Small intestine (tissue), 7 donors: Measurements from ENCODE around the gene TCF7. TPM values are rescaled to one million over a fixed set of nuclear protein-coding genes. Genes with fewer than 3 reads are reported as not detected.
A peak's percentile ranks its signal among the peaks of the same experiment; 100 is the strongest.

Experiments used
- DNase-seq, 2 donors: peaks; one replicate each; pipeline versions ENCODE4 v3.0.0 to v3.0.0-alpha.2; 2013
- FAIRE-seq: peaks from 2 replicates; lab custom pipeline; 2012; peaks lifted over from hg19 to GRCh38; lab: Jason Lieb, UNC
- H3K27ac ChIP-seq, 3 donors: one replicate each; pipeline ENCODE4 v1.5.1; 2013; ENCODE audit warnings: low read length in 2 of 3, mild to moderate bottlenecking in 2 of 3, control low read depth in 1 of 3, inconsistent platforms in 1 of 3, low read depth in 1 of 3, moderate library complexity in 1 of 3
- H3K27me3 ChIP-seq, 3 donors: one replicate each; pipeline ENCODE4 v1.6.1; 2013; ENCODE audit warnings: low read length in 3 of 3, inconsistent platforms in 1 of 3; ENCODE audit not compliant: control insufficient read depth in 3 of 3, insufficient read depth in 3 of 3
- H3K36me3 ChIP-seq, 3 donors: one replicate each; pipeline ENCODE4 v1.6.1; 2013; ENCODE audit warnings: low read length in 3 of 3, inconsistent platforms in 1 of 3, low read depth in 1 of 3, mild to moderate bottlenecking in 1 of 3, moderate library complexity in 1 of 3; ENCODE audit not compliant: control insufficient read depth in 3 of 3, insufficient read depth in 2 of 3
- H3K4me1 ChIP-seq, 3 donors: one replicate each; pipeline ENCODE4 v1.6.1; 2013; ENCODE audit warnings: low read length in 2 of 3, inconsistent platforms in 1 of 3, low read depth in 1 of 3, mild to moderate bottlenecking in 1 of 3, moderate library complexity in 1 of 3; ENCODE audit not compliant: control insufficient read depth in 3 of 3, insufficient read depth in 2 of 3
- H3K4me3 ChIP-seq, 3 donors: one replicate each; pipeline ENCODE4 v1.5.1; 2013; ENCODE audit warnings: low read length in 3 of 3, control low read depth in 1 of 3, inconsistent platforms in 1 of 3, low read depth in 1 of 3, mild to moderate bottlenecking in 1 of 3, moderate library complexity in 1 of 3
- H3K9me3 ChIP-seq, 2 donors: one replicate each; pipeline ENCODE4 v1.6.1; 2013; ENCODE audit warnings: low read depth in 1 of 2, low read length in 1 of 2; ENCODE audit not compliant: control insufficient read depth in 2 of 2, insufficient read depth in 1 of 2
- WGBS, 3 donors: extraction: QIAGEN DNeasy Blood & Tissue Kit; methylation state at CpG; one replicate each; pipeline ENCODE4 v1.1.7; 2013; 5-methylcytosine and 5-hydroxymethylcytosine counted together
- polyA plus RNA-seq, 4 donors: library from polyadenylated mRNA; stranded (reverse) in 3 of 4; unstranded in 1 of 4; fragments of 200-250 nt in 3 of 4; fragments of 120-200 nt in 1 of 4; gene quantifications; one replicate each; pipeline versions ENCODE4 v1.2.1 to v1.2.3, GENCODE V29; 2013
- donor health status: healthy with polysubstance abuse.
- donor health status: control.
- donor health status: control.
- donor health status: Bipolar disorder and iron deficiency.
- donor health status: healthy.

The TCF7 gene
- polyA plus RNA-seq, 4 donors, result 9.7 to 13.3 (median 11.4) TPM

DNA sequence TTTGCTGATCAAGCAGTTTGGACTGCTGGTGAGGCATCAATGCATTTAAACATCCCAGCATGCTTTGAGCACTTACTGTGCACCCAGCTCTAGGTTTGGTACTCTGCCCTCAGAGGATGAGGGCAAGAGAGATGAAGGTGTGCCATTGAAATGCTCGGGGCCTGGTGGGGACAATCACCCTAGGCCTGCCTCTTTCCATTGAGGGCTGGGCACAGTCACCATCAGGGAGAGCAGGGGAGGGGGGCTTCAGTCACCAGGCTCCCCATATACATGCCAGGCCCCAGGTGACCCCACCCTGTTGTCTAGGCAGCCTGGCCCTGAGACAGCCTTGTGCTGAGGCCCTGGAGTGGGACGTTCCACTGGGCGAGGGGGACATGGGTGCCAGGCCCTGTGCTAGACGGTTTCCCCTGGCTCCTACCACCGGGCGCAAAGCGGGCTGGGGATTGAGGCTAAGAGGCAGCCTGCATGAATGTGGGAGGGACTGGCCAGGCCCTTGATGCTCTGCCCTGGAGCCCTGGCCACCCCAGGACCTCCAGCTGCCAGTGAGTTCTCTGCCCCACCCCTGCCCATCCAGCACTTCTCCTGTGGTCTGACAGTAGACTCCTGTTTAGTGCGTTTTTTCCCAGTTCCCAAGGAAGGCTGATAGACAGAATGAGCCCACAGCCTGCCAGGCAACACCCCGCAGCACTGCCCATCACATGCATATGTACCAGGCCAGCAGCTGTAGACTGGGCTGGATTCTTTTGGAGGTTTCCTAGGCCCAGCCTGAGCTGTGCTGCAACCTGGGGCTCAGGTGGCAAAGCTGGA is 18.9 kb downstream of the TCF7 start:
- Histone ChIP-seq H3K27me3 (no peaks in the 10 kb centered on the region), H3K27ac (peak overlapping the region in 1 of 3 donors; percentile 25), H3K9me3 (no peaks in the 10 kb centered on the region), H3K4me3 (no peak overlapping the region), H3K4me1 (peaks cover 0 to 2% (median 0%) of the 10 kb centered on the region in 3 donors), H3K36me3 (peaks cover 5 to 95% (median 11%) of the 10 kb centered on the region in 3 donors)
- DNase-seq (no peak), FAIRE-seq (no peak)
- WGBS, 3 donors, result 86 to 89% (median 87%) methylated on average over 9 of the region's 9 CpGs

DNA sequence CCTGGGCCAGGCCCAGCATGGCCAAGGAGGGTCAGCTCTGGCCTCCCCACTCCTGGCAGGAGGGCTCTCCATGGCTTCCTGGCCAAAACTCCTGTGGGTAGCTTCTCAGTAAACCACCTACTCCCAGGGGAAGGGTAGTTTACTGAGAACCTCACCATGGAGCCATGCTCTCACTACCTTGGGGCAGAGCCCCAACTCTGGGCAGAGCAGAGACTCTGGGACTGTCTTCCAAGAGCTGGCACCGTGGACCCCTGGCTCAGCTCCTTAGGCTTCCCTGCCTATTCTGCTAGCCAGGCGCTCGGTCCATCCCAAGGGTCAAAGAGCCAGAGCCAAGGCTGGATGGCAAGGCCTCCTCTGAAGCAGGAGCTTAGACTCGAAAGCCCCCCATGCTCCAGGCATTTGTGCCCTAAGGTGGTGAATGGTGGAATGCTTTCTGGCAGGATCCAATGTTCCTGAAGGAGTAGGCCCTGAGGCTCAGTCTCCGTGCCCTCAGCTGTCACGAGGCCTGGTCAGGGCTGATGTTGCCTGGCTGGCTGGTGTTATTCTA is 19.6 kb downstream of the TCF7 start:
- FAIRE-seq, result no peak
- Histone ChIP-seq H3K36me3 (peaks cover 6 to 95% (median 11%) of the 10 kb centered on the region in 3 donors), H3K4me1 (peaks cover 0 to 2% (median 0%) of the 10 kb centered on the region in 3 donors), H3K27me3 (no peaks in the 10 kb centered on the region), H3K9me3 (no peaks in the 10 kb centered on the region), H3K27ac (no peak overlapping the region), H3K4me3 (no peak overlapping the region)
- WGBS, 3 donors, result 93 to 96% (median 94%) methylated on average over 6 of the region's 6 CpGs
- no peak for DNase-seq

GRCh38 chr5:134135091-134135655 is 20.7 kb downstream of the TCF7 start:
- 92 to 96% (median 92%) methylated on average over 7 of the region's 7 CpGs for WGBS, 3 donors
- Histone ChIP-seq H3K36me3 (peaks cover 6 to 95% (median 10%) of the 10 kb centered on the region in 3 donors), H3K27ac (no peak overlapping the region), H3K4me1 (peaks cover 0 to 4% (median 2%) of the 10 kb centered on the region in 3 donors), H3K27me3 (no peaks in the 10 kb centered on the region), H3K9me3 (no peaks in the 10 kb centered on the region), H3K4me3 (no peak overlapping the region)
- DNase-seq (no peak), FAIRE-seq (no peak)

DNA sequence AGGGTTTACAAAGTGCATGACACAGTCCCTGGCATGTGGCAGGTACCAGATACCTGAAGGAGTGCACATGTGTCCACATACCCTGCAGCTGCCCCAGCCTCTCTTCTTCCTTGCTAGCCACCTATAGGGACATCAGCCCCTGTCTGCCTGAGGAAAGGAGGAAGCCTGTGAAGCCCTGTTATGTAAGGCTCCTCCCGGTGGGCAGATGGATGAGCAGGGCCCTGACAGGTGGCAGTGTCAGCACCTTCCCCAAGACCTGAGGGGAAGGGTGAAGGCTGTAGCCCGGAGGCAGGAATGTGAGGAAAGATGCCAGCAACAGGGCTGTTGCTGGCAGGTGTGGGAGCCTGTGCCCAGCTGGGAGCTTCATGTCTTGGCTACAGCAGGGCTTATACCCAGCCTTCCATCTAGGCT is 21.7 kb downstream of the TCF7 start:
- peaks cover 6 to 95% (median 10%) of the 10 kb centered on the region in 3 donors for H3K36me3 ChIP-seq
- no peak overlapping the region for H3K27ac ChIP-seq
- no peak overlapping the region for H3K4me3 ChIP-seq
- DNase-seq (no peak), FAIRE-seq (no peak)
- H3K27me3 ChIP-seq, result no peaks in the 10 kb centered on the region
- peaks cover 0 to 15% (median 0%) of the 10 kb centered on the region in 3 donors for H3K4me1 ChIP-seq
- 50 to 76% (median 55%) methylated on average over 2 of the region's 2 CpGs for WGBS, 3 donors
- H3K9me3 ChIP-seq, result no peaks in the 10 kb centered on the region

DNA sequence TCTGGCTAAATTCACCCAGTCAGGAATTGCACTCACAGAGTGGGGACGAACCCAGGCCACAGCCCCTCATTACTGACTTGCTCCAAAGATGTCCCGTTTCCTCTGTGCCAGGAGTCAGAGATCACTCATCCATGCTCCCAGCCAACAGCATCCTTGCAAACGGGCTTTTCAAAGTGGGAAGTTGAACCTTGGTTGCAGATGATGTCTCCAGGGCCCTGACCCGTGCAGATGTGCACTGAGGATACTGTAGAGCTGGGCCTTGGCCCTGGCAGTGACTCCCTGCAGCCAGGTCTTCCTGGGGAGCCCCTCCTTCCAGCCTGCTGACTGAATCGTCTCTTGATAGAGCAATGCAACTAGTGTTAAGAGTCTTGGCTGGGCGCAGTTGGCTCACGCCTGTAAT is 22.3 kb downstream of the TCF7 start:
- Histone ChIP-seq H3K9me3 (no peaks in the 10 kb centered on the region), H3K27me3 (no peaks in the 10 kb centered on the region), H3K4me1 (peaks cover 0 to 20% (median 0%) of the 10 kb centered on the region in 3 donors), H3K36me3 (peaks cover 6 to 95% (median 10%) of the 10 kb centered on the region in 3 donors), H3K27ac (no peak overlapping the region), H3K4me3 (no peak overlapping the region)
- FAIRE-seq, result no peak
- DNase-seq, result no peak
- 83 to 89% (median 86%) methylated on average over 7 of the region's 7 CpGs for WGBS, 3 donors

GRCh38 chr5:134138416-134139376 is 24.2 kb downstream of the TCF7 start:
- no peak overlapping the region for H3K27ac ChIP-seq
- H3K4me3 ChIP-seq, result no peak overlapping the region
- WGBS, 3 donors, result 80 to 92% (median 81%) methylated on average over 3 of the region's 3 CpGs
- no peak for DNase-seq
- peaks cover 6 to 91% (median 13%) of the 10 kb centered on the region in 3 donors for H3K36me3 ChIP-seq
- H3K4me1 ChIP-seq, result peaks cover 0 to 40% (median 0%) of the 10 kb centered on the region in 3 donors
- no peak for FAIRE-seq
- no peaks in the 10 kb centered on the region for H3K27me3 ChIP-seq
- no peaks in the 10 kb centered on the region for H3K9me3 ChIP-seq

- H3K27me3 ChIP-seq, result no peaks in the 10 kb centered on the region
- DNase-seq, result no peak
These were observed 24.9 kb downstream of the TCF7 start for GRCh38 chr5:134139377-134139851.

More at GRCh38 chr5:134139377-134139851, 24.9 kb downstream of the TCF7 start:
- peaks cover 6 to 91% (median 10%) of the 10 kb centered on the region in 3 donors for H3K36me3 ChIP-seq
- H3K9me3 ChIP-seq, result no peaks in the 10 kb centered on the region
- peaks cover 0 to 47% (median 0%) of the 10 kb centered on the region in 3 donors for H3K4me1 ChIP-seq
- H3K27ac ChIP-seq, result no peak overlapping the region
- WGBS, 3 donors, result 86 to 91% (median 87%) methylated on average over 4 of the region's 4 CpGs
- H3K4me3 ChIP-seq, result no peak overlapping the region
- no peak for FAIRE-seq
